GM12878 (cell line): Measurements from ENCODE around the gene SBF1. TPM values are rescaled to one million over a fixed set of nuclear protein-coding genes. Genes with fewer than 3 reads are reported as not detected.

Source experiments
- ATF2 ChIP-seq: IDR thresholded peaks from 2 replicates; pipeline ENCODE4 v1.6.1; 2012; ENCODE audit warnings: low read length, inconsistent platforms
- CBX5 ChIP-seq: sonication (generic); IDR thresholded peaks from 2 replicates; pipeline ENCODE4 v1.6.1; 2016; ENCODE audit warnings: low read depth, moderate library complexity, mild to moderate bottlenecking, inconsistent platforms
- EZH2 ChIP-seq: IDR thresholded peaks from 2 replicates; pipeline ENCODE4 v1.6.1; 2012; ENCODE audit warnings: low read depth, mild to moderate bottlenecking, control low read depth, inconsistent platforms, low read length, borderline replicate concordance; ENCODE audit not compliant: control insufficient read depth
- IKZF2 ChIP-seq, 2 experiments: fragments of 450-650 bp; IDR thresholded peaks; 2 replicates each; pipeline ENCODE4 v1.6.1; 2017; ENCODE audit warnings: mild to moderate bottlenecking in 2 of 2, moderate library complexity in 2 of 2
- MAX ChIP-seq: IDR thresholded peaks from 2 replicates; pipeline ENCODE4 v1.6.1; 2012; ENCODE audit warnings: low read depth, low read length, improper control_type of control experiment
- MTA3 ChIP-seq: IDR thresholded peaks from 2 replicates; pipeline ENCODE4 v1.6.1; 2012; ENCODE audit warnings: low read length, inconsistent platforms, borderline replicate concordance
- MXI1 ChIP-seq: fragments of 150-350 bp; IDR thresholded peaks from 2 replicates; pipeline ENCODE4 v1.6.1; 2011; ENCODE audit warnings: low read depth, mild to moderate bottlenecking, inconsistent platforms, low read length, improper control_type of control experiment
- MYC ChIP-seq: IDR thresholded peaks from 2 replicates; pipeline ENCODE4 v1.6.1; 2011; ENCODE audit warnings: mild to moderate bottlenecking, low read length, moderate library complexity, inconsistent platforms; ENCODE audit not compliant: insufficient read depth, insufficient replicate concordance, insufficient read length, severe bottlenecking
- SKIL ChIP-seq: fragments of 450-650 bp; IDR thresholded peaks from 2 replicates; pipeline ENCODE4 v1.6.1; 2017; ENCODE audit warnings: mild to moderate bottlenecking, low read depth, inconsistent platforms; ENCODE audit not compliant: poor library complexity, severe bottlenecking
- TBL1XR1 ChIP-seq: IDR thresholded peaks from 2 replicates; pipeline ENCODE4 v1.6.1; 2012; ENCODE audit warnings: low read depth, low read length, improper control_type of control experiment
- USF2 ChIP-seq: IDR thresholded peaks from 2 replicates; pipeline ENCODE4 v1.6.1; 2011; ENCODE audit warnings: low read depth, low read length, improper control_type of control experiment, borderline replicate concordance
- YY1 ChIP-seq: IDR thresholded peaks from 2 replicates; pipeline ENCODE4 v1.6.1; 2011; ENCODE audit warnings: low read depth, mild to moderate bottlenecking, low read length
- ZBTB11 ChIP-seq: fragments of 450-650 bp; formaldehyde crosslinking; IDR thresholded peaks from 2 replicates; pipeline ENCODE4 v1.5.0; 2022; ENCODE audit warnings: mild to moderate bottlenecking, missing genetic modification characterization
- ZNF274 ChIP-seq: IDR thresholded peaks from one replicate; pipeline ENCODE4 v1.8.0; 2011; ENCODE audit not compliant: insufficient read length, insufficient read depth
- polyA plus RNA-seq, 11 experiments: library from polyadenylated mRNA; depleted of rRNA in 4 of 11; unstranded in 6 of 11; stranded (reverse) in 5 of 11; fragments of >200 nt; fragmentation: Nextera tagmentation in 4 of 11; fragmentation: Illumina TruSeq in 1 of 11; extraction: Ambion mirVana in 4 of 11; extraction: Trizol in 1 of 11; gene quantifications; 1 replicate in 1 of 11; 2 replicates in 10 of 11; pipeline versions ENCODE4 v1.2.1 to v1.2.3, GENCODE V29; 2011 to 2016; ENCODE audit warnings: inconsistent platforms in 2 of 11, missing spikeins in 2 of 11, low read depth in 1 of 11
- total RNA-seq, 4 experiments: library from RNA; depleted of rRNA in 3 of 4; stranded (reverse); fragments of >200 nt in 3 of 4; fragmentation: Illumina TruSeq in 1 of 4; extraction: Trizol in 1 of 4; gene quantifications; 2 replicates each; pipeline versions ENCODE4 v1.2.1 to v1.2.3, GENCODE V29; 2013 to 2021

SBF1 gene
- total and polyA plus RNA-seq, 10 of the 15 experiments (the other 5 are each of a cell fraction or from before 2014, with no cell fraction given) = 0.23 to 95.0 (median 17.8) TPM

- TF ChIP-seq MXI1 (no peak), USF2 (no peak), EZH2 (no peak), ZNF274 (no peak), IKZF2 (IDR thresholded peaks at IDR 0.05) (no peak), YY1 (no peak), CBX5 (no peak), SKIL (no peak), ATF2 (no peak), TBL1XR1 (no peak), MAX (no peak), ZBTB11 (CRISPR knock-in tag) (no peak), MTA3 (no peak), MYC (no peak)
These were observed 51.6 kb downstream of the SBF1 start (continued) for GRCh38 chr22:50422961-50423815.
